Muscle of arm (tissue), 12 donors: ENCODE results near the gene SHB. TPM values are rescaled to one million over a fixed set of nuclear protein-coding genes. Genes with fewer than 3 reads are reported as not detected.
"Not testable (repeated sequence)": the region's sequence is repeated elsewhere in the genome, so short reads cannot be mapped to it uniquely, and the experiment has no call there.

ENCODE experiments used
- DNase-seq: peaks from one replicate; pipeline ENCODE4 v3.0.0-alpha.2; 2013
- polyA plus RNA-seq, 12 donors: library from polyadenylated mRNA; unstranded; fragments of 120-200 nt; gene quantifications; one replicate each; pipeline ENCODE4 v1.2.1, GENCODE V29; 2013; ENCODE audit not compliant: insufficient read length in 12 of 12

Gene SHB
- polyA plus RNA-seq, 12 donors, result 4.3 to 11.0 (median 6.3) TPM; not detected in 1

- DNase-seq, result no peak
Observed at GRCh38 chr9:37970301-37971107, 98.5 kb downstream of the SHB start.

- DNase-seq, result no peak
Observed at GRCh38 chr9:37969558-37970300, 99.3 kb downstream of the SHB start.

DNA sequence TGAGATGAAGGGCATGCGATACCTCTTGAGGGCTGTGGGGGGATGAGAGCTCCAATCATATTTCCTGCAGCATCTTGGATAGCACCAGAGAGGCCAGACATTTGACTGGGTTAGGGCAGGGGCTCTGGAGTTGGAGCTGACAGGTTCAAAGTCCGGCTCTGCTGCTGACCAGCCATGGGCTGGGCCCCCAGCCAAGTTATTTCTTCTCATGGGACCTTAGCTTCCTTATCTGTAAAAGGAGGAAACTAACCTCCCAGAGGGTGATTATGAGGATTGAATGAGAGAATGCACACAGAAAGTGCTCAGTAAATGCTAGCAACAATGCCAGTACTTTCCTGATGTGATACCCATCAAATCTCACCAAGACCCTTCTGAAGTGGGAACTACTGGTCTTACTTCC lies 99.9 kb downstream of the SHB start:
- DNase-seq, result no peak

- DNase-seq, result no peak
Observed at GRCh38 chr9:37968228-37968701, 100.8 kb downstream of the SHB start.

GRCh38 chr9:37967761-37968080 lies 101.3 kb downstream of the SHB start:
- no peak for DNase-seq

GRCh38 chr9:37967014-37967760 lies 101.8 kb downstream of the SHB start:
- no peak for DNase-seq

- DNase-seq, result no peak
Observed at GRCh38 chr9:37966412-37967013, 102.5 kb downstream of the SHB start.

GRCh38 chr9:37965676-37966345 lies 103.2 kb downstream of the SHB start:
- DNase-seq, result not testable (repeated sequence)

GRCh38 chr9:37965116-37965515 lies 103.9 kb downstream of the SHB start:
- DNase-seq, result no peak

DNA sequence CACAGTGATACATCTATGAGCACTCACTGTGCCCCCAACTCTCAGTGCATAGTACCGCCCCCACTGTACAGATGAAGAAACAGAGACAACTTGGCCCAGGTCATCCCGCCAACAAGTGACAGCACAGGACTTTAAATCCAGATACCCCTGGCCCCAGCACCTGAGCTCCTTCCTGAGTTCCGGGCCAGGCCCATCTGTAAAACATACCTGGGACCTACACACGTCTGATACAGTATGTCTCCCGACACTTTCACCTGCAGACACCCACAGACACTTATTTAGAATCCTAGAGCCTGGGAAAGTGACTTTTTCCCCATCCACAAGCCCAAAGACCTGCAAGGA lies 104.3 kb downstream of the SHB start:
- DNase-seq, result no peak

DNA sequence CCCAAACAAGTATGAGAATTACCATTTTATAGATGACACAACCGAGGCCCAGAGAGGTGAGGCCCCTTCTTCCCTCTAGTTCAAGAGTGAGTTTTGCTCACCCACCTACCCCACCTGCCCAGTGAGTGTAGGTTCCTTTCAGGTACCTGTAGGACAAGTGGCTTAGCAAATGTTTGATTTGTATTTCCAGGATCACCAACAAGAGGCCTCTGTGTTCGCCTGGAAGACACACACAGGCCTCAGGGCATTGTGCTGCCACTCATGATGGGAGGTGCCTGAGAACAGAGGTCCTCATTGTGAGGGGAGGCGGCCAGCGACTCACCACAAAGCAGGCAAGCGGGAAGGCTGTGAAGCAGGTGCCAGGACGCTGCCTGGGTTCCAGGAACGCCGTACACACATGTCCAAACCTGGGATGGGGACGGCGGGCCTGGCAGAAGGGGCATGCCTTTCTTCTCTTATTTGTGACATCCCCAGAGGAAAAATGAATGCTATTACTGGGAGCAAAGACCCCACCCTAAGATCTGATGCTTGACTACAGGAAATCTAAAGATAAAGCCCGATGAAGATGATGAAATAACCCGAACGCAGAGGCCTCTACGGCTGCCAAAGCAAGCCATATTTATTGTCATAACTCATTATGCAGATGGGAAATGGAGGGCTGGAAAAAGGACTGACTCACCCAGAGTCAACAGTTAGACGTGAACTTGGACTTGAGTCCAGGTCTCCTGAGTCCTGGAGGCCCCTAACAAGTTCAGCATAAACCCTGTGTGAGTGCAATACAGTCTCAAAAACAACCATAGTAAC lies 104.9 kb downstream of the SHB start:
- DNase-seq, result peak; percentile 33

DNA sequence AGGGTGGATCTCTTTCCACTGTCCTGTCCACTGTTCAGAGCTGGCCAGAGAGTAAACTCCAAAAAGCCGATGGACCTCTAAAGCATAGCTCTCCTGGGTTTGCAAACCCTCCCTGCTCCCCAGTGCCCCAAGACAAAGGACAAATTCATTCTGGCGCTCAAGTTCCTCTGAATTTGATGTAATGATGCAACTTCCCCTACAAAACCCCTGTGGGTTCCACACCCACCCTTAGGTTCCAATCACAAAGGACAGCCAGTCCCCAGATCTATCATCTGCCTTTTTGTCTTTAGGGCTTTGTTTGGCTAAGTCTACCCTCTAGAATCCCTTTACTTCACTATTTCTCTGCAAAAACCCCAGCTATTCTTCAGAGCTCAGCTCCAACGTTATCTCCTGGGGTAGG lies 107.7 kb downstream of the SHB start:
- DNase-seq, result no peak

GRCh38 chr9:37960631-37961030 lies 108.4 kb downstream of the SHB start:
- no peak for DNase-seq

GRCh38 chr9:37959976-37960375 lies 109.1 kb downstream of the SHB start:
- DNase-seq, result no peak

GRCh38 chr9:37958154-37958553 lies 110.9 kb downstream of the SHB start:
- no peak for DNase-seq

- DNase-seq, result no peak
Observed at GRCh38 chr9:37957664-37957953, 111.4 kb downstream of the SHB start.

DNA sequence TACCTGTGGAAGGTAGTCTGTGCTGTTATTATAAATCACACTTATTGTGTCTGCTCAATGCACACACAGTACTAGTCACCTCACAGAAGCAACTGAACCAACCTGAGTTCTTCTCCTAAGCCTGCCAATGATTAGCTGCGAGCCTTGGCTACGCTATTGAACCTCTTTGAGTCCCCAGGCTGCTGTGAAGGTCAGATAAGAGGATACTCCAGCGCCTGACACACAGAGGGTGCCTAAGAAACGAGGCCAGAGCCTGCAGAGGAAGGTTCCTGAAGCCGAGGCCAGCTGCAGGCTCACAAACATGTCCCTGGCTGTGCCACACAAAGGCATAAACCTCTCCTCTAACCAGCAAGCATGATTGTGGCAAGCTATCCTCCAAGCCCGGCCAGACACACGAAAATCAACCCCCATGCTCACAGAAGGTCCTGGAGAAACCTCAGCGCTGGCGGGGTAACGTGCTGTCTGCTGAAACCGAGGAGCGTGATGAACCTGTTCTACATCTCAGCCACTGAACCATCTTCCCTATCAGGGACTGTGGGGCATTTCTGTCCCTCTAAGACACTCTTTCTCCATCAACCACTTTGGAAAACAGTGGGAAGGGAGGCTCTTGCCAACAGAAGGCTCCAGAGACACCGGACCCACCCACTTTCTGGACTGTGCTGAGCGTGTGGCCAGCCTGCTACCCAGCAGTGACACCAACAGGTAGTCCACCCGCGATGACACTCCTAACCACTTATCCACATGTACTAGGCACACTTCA lies 111.9 kb downstream of the SHB start:
- no peak for DNase-seq

GRCh38 chr9:37956423-37956820 lies 112.6 kb downstream of the SHB start:
- DNase-seq, result no peak

DNA sequence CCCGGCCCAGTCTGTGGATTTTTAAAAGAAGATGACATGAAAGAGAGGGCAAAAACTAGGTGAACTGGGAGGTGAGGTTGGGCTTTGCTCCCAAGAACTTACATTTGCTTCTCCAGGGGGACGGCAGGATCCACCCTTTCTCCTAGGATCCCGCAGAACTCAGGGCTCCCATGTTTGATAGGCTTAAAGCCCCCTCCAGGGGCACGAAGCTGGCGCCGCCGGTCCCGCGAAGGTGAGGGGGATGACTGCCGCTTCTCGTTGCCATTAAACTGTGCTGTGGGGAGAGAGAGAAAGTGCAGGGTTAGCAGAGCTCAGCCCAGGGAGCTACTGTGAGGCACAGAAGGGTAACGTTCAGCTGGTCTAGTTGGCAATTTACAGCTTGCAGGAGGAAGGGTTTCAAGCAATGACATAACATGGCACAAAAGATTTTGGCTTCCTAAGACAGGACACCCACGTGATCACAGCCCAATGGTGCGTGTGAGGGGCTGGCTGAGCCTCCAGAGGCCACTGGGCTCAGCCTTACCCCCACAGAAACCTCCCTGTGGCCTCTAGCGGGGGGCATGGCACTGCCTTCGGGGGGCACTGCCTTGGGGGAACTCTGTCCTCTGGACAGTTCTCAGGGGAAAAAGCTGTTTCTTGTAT lies 113.1 kb downstream of the SHB start:
- no peak for DNase-seq

DNA sequence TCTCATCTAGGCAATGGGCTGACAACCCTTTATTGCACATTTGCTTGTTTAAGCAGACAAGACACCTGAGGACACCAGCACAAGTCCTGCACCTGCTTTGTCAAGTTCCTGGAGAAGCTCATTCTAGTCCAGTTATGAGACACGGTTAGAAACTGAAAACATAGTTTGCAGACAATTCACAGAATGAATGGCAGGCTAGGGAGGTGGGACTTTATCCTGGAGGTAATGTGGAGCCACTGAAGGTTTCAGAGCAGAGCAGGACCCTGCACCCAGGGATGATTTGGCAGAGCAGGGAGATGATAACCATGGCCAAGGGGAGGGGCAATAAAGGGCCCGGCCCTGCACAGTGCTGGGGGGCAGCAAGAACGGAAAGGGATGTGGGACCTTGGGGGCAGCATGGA lies 114.4 kb downstream of the SHB start:
- DNase-seq, result no peak
